Neural cell (in vitro differentiated cells): Measurements from ENCODE around the gene EP400. TPM values are rescaled to one million over a fixed set of nuclear protein-coding genes. Genes with fewer than 3 reads are reported as not detected.

Source experiments
- H2AFZ ChIP-seq: fragments of 200-600, 300-800 bp; sonication (generic), shearing (Covaris generic); 2 replicates; pipeline ENCODE4 v1.6.0; 2014; ENCODE audit warnings: low read depth, mild to moderate bottlenecking, antibody characterized with exemption, low read length, moderate library complexity
- H3F3A ChIP-seq: fragments of 200-600 bp; shearing (Covaris generic); 2 replicates; pipeline ENCODE4 v1.6.1; 2016; ENCODE audit warnings: mild to moderate bottlenecking, moderate library complexity, mixed read lengths, antibody characterized with exemption, low read length; ENCODE audit not compliant: insufficient read depth, poor library complexity, severe bottlenecking
- H3K27ac ChIP-seq: fragments of 200-600, 300-800 bp; sonication (generic), shearing (Covaris generic); 2 replicates; pipeline ENCODE4 v1.5.1; 2014; ENCODE audit warnings: mild to moderate bottlenecking, low read length, moderate library complexity
- H3K27me3 ChIP-seq: fragments of 300-800, 200-600 bp; sonication (generic), shearing (Covaris generic); 2 replicates; pipeline ENCODE4 v1.6.0; 2014; ENCODE audit warnings: mild to moderate bottlenecking, low read depth, low read length, moderate library complexity; ENCODE audit not compliant: insufficient read depth
- H3K36me3 ChIP-seq: fragments of 300-800, 200-600 bp; sonication (generic), shearing (Covaris generic); 2 replicates; pipeline ENCODE4 v1.5.1; 2014; ENCODE audit warnings: mild to moderate bottlenecking, antibody characterized with exemption, low read length, moderate library complexity; ENCODE audit not compliant: insufficient read depth
- H3K4me2 ChIP-seq: fragments of 300-800, 200-600 bp; sonication (generic), shearing (Covaris generic); 2 replicates; pipeline ENCODE4 v1.6.0; 2014; ENCODE audit warnings: mild to moderate bottlenecking, low read length
- H3K4me3 ChIP-seq: fragments of 300-800, 200-600 bp; sonication (generic), shearing (Covaris generic); 2 replicates; pipeline ENCODE4 v1.5.1; 2014; ENCODE audit warnings: mild to moderate bottlenecking, low read length, moderate library complexity
- H3K79me2 ChIP-seq: fragments of 200-600 bp; shearing (Covaris generic); replicated peaks from 2 replicates; pipeline ENCODE4 v1.6.0; 2014; ENCODE audit warnings: mild to moderate bottlenecking, low read length, moderate library complexity; ENCODE audit not compliant: insufficient read depth
- H3K9ac ChIP-seq: fragments of 300-800, 200-600 bp; sonication (generic), shearing (Covaris generic); 2 replicates; pipeline ENCODE4 v1.6.1; 2016; ENCODE audit warnings: mild to moderate bottlenecking, low read length, mixed read lengths
- H3K9me2 ChIP-seq: fragments of 200-600 bp; shearing (Covaris generic); 2 replicates; pipeline ENCODE4 v1.6.1; 2016; ENCODE audit warnings: mild to moderate bottlenecking, low read length, mixed read lengths; ENCODE audit not compliant: insufficient read depth
- H3K9me3 ChIP-seq: fragments of 200-600, 300-800 bp; sonication (generic), shearing (Covaris generic); 2 replicates; pipeline ENCODE4 v1.6.1; 2016; ENCODE audit warnings: mild to moderate bottlenecking, mixed run types, low read length, moderate library complexity, mixed read lengths
- H4K20me1 ChIP-seq: fragments of 200-600 bp; shearing (Covaris generic); 2 replicates; pipeline ENCODE4 v1.6.1; 2016; ENCODE audit warnings: mild to moderate bottlenecking, mixed run types; ENCODE audit not compliant: insufficient read depth
- CTCF ChIP-seq: fragments of 450-650 bp; IDR thresholded peaks from 2 replicates; pipeline ENCODE4 v1.5.1; 2014; ENCODE audit warnings: antibody characterized with exemption, mild to moderate bottlenecking, moderate library complexity; ENCODE audit not compliant: poor library complexity, severe bottlenecking
- EP300 ChIP-seq: fragments of 450-650 bp; conservative IDR thresholded peaks from 2 replicates; pipeline ENCODE4 v1.6.1; 2014; ENCODE audit warnings: antibody characterized with exemption, mild to moderate bottlenecking, moderate library complexity; ENCODE audit not compliant: poor library complexity, severe bottlenecking
- EZH2 ChIP-seq: fragments of 200-600, 300-800 bp; shearing (Covaris generic), sonication (generic); IDR thresholded peaks from 2 replicates; pipeline ENCODE4 v1.6.1; 2014; ENCODE audit warnings: antibody characterized with exemption, low read length, borderline replicate concordance, mild to moderate bottlenecking; ENCODE audit not compliant: insufficient read depth, poor library complexity, severe bottlenecking
- MXI1 ChIP-seq: fragments of 450-650 bp; conservative IDR thresholded peaks from 2 replicates; pipeline ENCODE4 v1.6.1; 2014; ENCODE audit warnings: antibody characterized with exemption, mild to moderate bottlenecking; ENCODE audit not compliant: poor library complexity, severe bottlenecking
- POLR2AphosphoS5 ChIP-seq: IDR thresholded peaks from 2 replicates; pipeline ENCODE4 v1.6.1; 2012
- RAD21 ChIP-seq: fragments of 450-650 bp; conservative IDR thresholded peaks from 2 replicates; pipeline ENCODE4 v1.6.1; 2014; ENCODE audit warnings: antibody characterized with exemption, mild to moderate bottlenecking, moderate library complexity
- REST ChIP-seq: IDR thresholded peaks from 2 replicates; pipeline ENCODE4 v1.6.1; 2012; ENCODE audit warnings: borderline replicate concordance
- SMC3 ChIP-seq: fragments of 450-650 bp; conservative IDR thresholded peaks from 2 replicates; pipeline ENCODE4 v1.6.1; 2014; ENCODE audit warnings: antibody characterized with exemption, mild to moderate bottlenecking, moderate library complexity; ENCODE audit not compliant: poor library complexity
- TAF1 ChIP-seq: IDR thresholded peaks from 2 replicates; pipeline ENCODE4 v1.6.1; 2012; ENCODE audit warnings: low read depth
- polyA plus RNA-seq: library from polyadenylated mRNA; depleted of rRNA; stranded (reverse); fragments of >200 nt; gene quantifications from 2 replicates; pipeline ENCODE4 v1.2.3, GENCODE V29; 2014

EP400 gene
- polyA plus RNA-seq, 1 donor from 2014 or later = 19.4 TPM

- no peaks in the 10 kb centered on the region for H3F3A ChIP-seq
- H3K9ac ChIP-seq = no peak overlapping the region
- no peaks in the 10 kb centered on the region for H3K9me2 ChIP-seq
- H3K9me3 ChIP-seq = no peaks in the 10 kb centered on the region
- H3K4me2 ChIP-seq = no peak overlapping the region
- no peaks in the 10 kb centered on the region for H3K79me2 ChIP-seq
- no peak for TF ChIP-seq SMC3
- TF ChIP-seq TAF1 = no peak
- no peak for TF ChIP-seq REST
- no peak for TF ChIP-seq EZH2
- no peak for TF ChIP-seq EP300
- TF ChIP-seq CTCF = no peak
- TF ChIP-seq RAD21 = no peak
- no peak for TF ChIP-seq MXI1
- TF ChIP-seq POLR2AphosphoS5 = no peak
- H3K4me3 ChIP-seq = no peak overlapping the region
- H4K20me1 ChIP-seq = no peaks in the 10 kb centered on the region
- H3K27ac ChIP-seq = no peak overlapping the region
- H3K27me3 ChIP-seq = no peaks in the 10 kb centered on the region
- H2AFZ ChIP-seq = no peak overlapping the region
- no peaks in the 10 kb centered on the region for H3K36me3 ChIP-seq
Observed at GRCh38 chr12:132106921-132107320, 157.2 kb downstream of the EP400 start.

GRCh38 chr12:132108211-132108832 lies 158.6 kb downstream of the EP400 start:
- H3K79me2 ChIP-seq = no peaks in the 10 kb centered on the region
- no peaks in the 10 kb centered on the region for H3K9me3 ChIP-seq
- H3K9me2 ChIP-seq = no peaks in the 10 kb centered on the region
- H3K36me3 ChIP-seq = no peaks in the 10 kb centered on the region
- H3K4me3 ChIP-seq = peak overlapping the region; percentile 25
- H3K9ac ChIP-seq = peak overlapping the region; percentile 32
- TF ChIP-seq EZH2 = no peak
- TF ChIP-seq TAF1 = no peak
- TF ChIP-seq MXI1 = no peak
- H4K20me1 ChIP-seq = no peaks in the 10 kb centered on the region
- no peak overlapping the region for H3K4me2 ChIP-seq
- H2AFZ ChIP-seq = no peak overlapping the region
- peak overlapping the region; percentile 25 for H3K27ac ChIP-seq
- no peaks in the 10 kb centered on the region for H3F3A ChIP-seq
- no peaks in the 10 kb centered on the region for H3K27me3 ChIP-seq
